Endodermal cell (in vitro differentiated cells): Measurements from ENCODE around the gene GINS2. TPM values are rescaled to one million over a fixed set of nuclear protein-coding genes. Genes with fewer than 3 reads are reported as not detected.

ENCODE experiments used
- DNase-seq: peaks from one replicate; pipeline ENCODE4 v3.0.0-alpha.2; 2017
- H3K27ac ChIP-seq: 2 replicates; pipeline ENCODE4 v1.5.1; 2013; ENCODE audit warnings: mild to moderate bottlenecking, low read depth, low read length, moderate library complexity
- H3K27me3 ChIP-seq: 2 replicates; pipeline ENCODE4 v1.6.1; 2013; ENCODE audit warnings: mild to moderate bottlenecking, low read length, moderate library complexity; ENCODE audit not compliant: insufficient read depth, control insufficient read depth, poor library complexity, severe bottlenecking
- H3K36me3 ChIP-seq: 2 replicates; pipeline ENCODE4 v1.7.0; 2013; ENCODE audit warnings: mild to moderate bottlenecking, low read length, moderate library complexity; ENCODE audit not compliant: control insufficient read depth, insufficient read depth
- H3K4me1 ChIP-seq: one replicate; pipeline ENCODE4 v1.7.0; 2013; ENCODE audit warnings: low read length; ENCODE audit not compliant: control insufficient read depth, insufficient read depth
- H3K4me3 ChIP-seq: 2 replicates; pipeline ENCODE4 v1.5.1; 2013; ENCODE audit warnings: mild to moderate bottlenecking, low read length, moderate library complexity
- H3K9ac ChIP-seq: 2 replicates; pipeline ENCODE4 v1.6.1; 2013; ENCODE audit warnings: mild to moderate bottlenecking, low read length, moderate library complexity; ENCODE audit not compliant: poor library complexity, severe bottlenecking; ENCODE audit errors: extremely low read depth
- H3K9me3 ChIP-seq: 2 replicates; pipeline ENCODE4 v1.6.1; 2013; ENCODE audit warnings: mild to moderate bottlenecking, low read length, moderate library complexity; ENCODE audit not compliant: control insufficient read depth
- H3K27ac Mint-ChIP-seq: 2 replicates; pipeline ENCODE4 v1.8.0; 2020; ENCODE audit warnings: mixed read lengths
- H3K27me3 Mint-ChIP-seq: 2 replicates; pipeline ENCODE4 v1.8.0; 2021; ENCODE audit warnings: mild to moderate bottlenecking, mixed read lengths; ENCODE audit not compliant: insufficient read depth
- H3K36me3 Mint-ChIP-seq: 2 replicates; pipeline ENCODE4 v1.8.0; 2020; ENCODE audit warnings: low read depth, mixed read lengths
- H3K4me1 Mint-ChIP-seq: 2 replicates; pipeline ENCODE4 v1.8.0; 2020; ENCODE audit warnings: mixed read lengths
- H3K4me3 Mint-ChIP-seq: 2 replicates; pipeline ENCODE4 v1.8.0; 2020; ENCODE audit warnings: mild to moderate bottlenecking, moderate library complexity, mixed read lengths
- H3K9me3 Mint-ChIP-seq: 2 replicates; pipeline ENCODE4 v1.8.0; 2020; ENCODE audit warnings: mild to moderate bottlenecking, mixed read lengths
- CTCF ChIP-seq: fragments of 200-600 bp; sonication (generic); conservative IDR thresholded peaks from 2 replicates; pipeline ENCODE4 v1.5.0; 2021; ENCODE audit warnings: antibody characterized with exemption, mild to moderate bottlenecking
- whole genome bisulfite sequencing, 2 experiments: methylation state at CpG; one replicate each; pipeline versions ENCODE4 v1.1.5 to v1.1.7; 2013; ENCODE audit warnings: missing lambda C conversion rate in 2 of 2, mixed read lengths in 1 of 2; ENCODE audit not compliant: insufficient coverage in 1 of 2, insufficient read length in 1 of 2; 5-methylcytosine and 5-hydroxymethylcytosine counted together
- total RNA-seq, 2 donors: library from RNA; stranded (reverse); fragmentation: NEBNext Ultra II Directional in 1 of 2; extraction: Animal tissue kit (Norgen Biotek cat#: 25700) in 1 of 2; gene quantifications; 2 replicates in 1 of 2; 3 replicates in 1 of 2; pipeline ENCODE4 v1.2.1, GENCODE V29; 2021

The GINS2 gene
- total RNA-seq, 2 donors from 2014 or later = 32.8 to 42.3 TPM

GRCh38 chr16:85661740-85662481 lies 26.8 kb downstream of the GINS2 start:
- peak overlapping the region; percentile 98 for H3K27ac ChIP-seq
- H3K4me1 ChIP-seq = no peaks in the 10 kb centered on the region
- 82 to 93% methylated on average over 13 to 26 of the region's 26 CpGs for WGBS, 2 experiments
- H3K36me3 Mint-ChIP-seq = peaks cover 83% of the 10 kb centered on the region
- peak overlapping the region; percentile 52 for H3K27ac Mint-ChIP-seq
- H3K4me3 Mint-ChIP-seq = no peak overlapping the region
- no peak overlapping the region for H3K9ac ChIP-seq
- no peaks in the 10 kb centered on the region for H3K9me3 ChIP-seq
- no peaks in the 10 kb centered on the region for H3K4me1 Mint-ChIP-seq
- H3K4me3 ChIP-seq = no peak overlapping the region
- no peaks in the 10 kb centered on the region for H3K27me3 Mint-ChIP-seq
- no peak for TF ChIP-seq CTCF
- H3K9me3 Mint-ChIP-seq = no peaks in the 10 kb centered on the region
- peaks cover 94% of the 10 kb centered on the region for H3K36me3 ChIP-seq
- H3K27me3 ChIP-seq = no peaks in the 10 kb centered on the region
- DNase-seq = no peak

GRCh38 chr16:85660843-85661739 lies 27.7 kb downstream of the GINS2 start:
- no peaks in the 10 kb centered on the region for H3K27me3 Mint-ChIP-seq
- H3K4me3 Mint-ChIP-seq = no peak overlapping the region
- H3K27ac Mint-ChIP-seq = no peak overlapping the region
- Histone ChIP-seq H3K27me3 (no peaks in the 10 kb centered on the region), H3K4me1 (no peaks in the 10 kb centered on the region), H3K9ac (no peak overlapping the region), H3K36me3 (peaks cover 94% of the 10 kb centered on the region), H3K27ac (peak overlapping the region; percentile 98), H3K4me3 (no peak overlapping the region), H3K9me3 (no peaks in the 10 kb centered on the region)
- no peak for TF ChIP-seq CTCF
- H3K36me3 Mint-ChIP-seq = peaks cover 81% of the 10 kb centered on the region
- no peak for DNase-seq
- 95 to 99% methylated on average over 27 to 42 of the region's 42 CpGs for WGBS, 2 experiments
- H3K4me1 Mint-ChIP-seq = no peaks in the 10 kb centered on the region
- H3K9me3 Mint-ChIP-seq = no peaks in the 10 kb centered on the region

- H3K4me1 ChIP-seq = no peaks in the 10 kb centered on the region
- Mint-ChIP-seq H3K27ac (peak overlapping the region; percentile 90), H3K4me3 (no peak overlapping the region), H3K4me1 (no peaks in the 10 kb centered on the region), H3K36me3 (peaks cover 80% of the 10 kb centered on the region), H3K27me3 (no peaks in the 10 kb centered on the region), H3K9me3 (no peaks in the 10 kb centered on the region)
- no peak overlapping the region for H3K27ac ChIP-seq
- H3K27me3 ChIP-seq = no peaks in the 10 kb centered on the region
- DNase-seq = peak; percentile 97
- WGBS, 2 experiments = 79% methylated on average over 11 to 12 of the region's 12 CpGs
- no peak overlapping the region for H3K4me3 ChIP-seq
- H3K9ac ChIP-seq = no peak overlapping the region
- TF ChIP-seq CTCF = peak; percentile 97
- no peaks in the 10 kb centered on the region for H3K9me3 ChIP-seq
- peaks cover 94% of the 10 kb centered on the region for H3K36me3 ChIP-seq
Observed at GRCh38 chr16:85659805-85660511, 28.8 kb downstream of the GINS2 start.
